ENCODE results near the gene DNAH6.

- TF ChIP-seq BHLHE40 (IDR thresholded peaks at IDR 0.05; ENCODE audit: borderline replicate concordance): no peak
- TF ChIP-seq SP1 (IDR thresholded peaks at IDR 0.05): no peak
These were observed 300.9 kb downstream of the DNAH6 start for GRCh38 chr2:84817239-84817655.

Measured in HEK293T (cell line).